Measurements from ENCODE around the gene EVC.

- TF ChIP-seq, protein P1, sequence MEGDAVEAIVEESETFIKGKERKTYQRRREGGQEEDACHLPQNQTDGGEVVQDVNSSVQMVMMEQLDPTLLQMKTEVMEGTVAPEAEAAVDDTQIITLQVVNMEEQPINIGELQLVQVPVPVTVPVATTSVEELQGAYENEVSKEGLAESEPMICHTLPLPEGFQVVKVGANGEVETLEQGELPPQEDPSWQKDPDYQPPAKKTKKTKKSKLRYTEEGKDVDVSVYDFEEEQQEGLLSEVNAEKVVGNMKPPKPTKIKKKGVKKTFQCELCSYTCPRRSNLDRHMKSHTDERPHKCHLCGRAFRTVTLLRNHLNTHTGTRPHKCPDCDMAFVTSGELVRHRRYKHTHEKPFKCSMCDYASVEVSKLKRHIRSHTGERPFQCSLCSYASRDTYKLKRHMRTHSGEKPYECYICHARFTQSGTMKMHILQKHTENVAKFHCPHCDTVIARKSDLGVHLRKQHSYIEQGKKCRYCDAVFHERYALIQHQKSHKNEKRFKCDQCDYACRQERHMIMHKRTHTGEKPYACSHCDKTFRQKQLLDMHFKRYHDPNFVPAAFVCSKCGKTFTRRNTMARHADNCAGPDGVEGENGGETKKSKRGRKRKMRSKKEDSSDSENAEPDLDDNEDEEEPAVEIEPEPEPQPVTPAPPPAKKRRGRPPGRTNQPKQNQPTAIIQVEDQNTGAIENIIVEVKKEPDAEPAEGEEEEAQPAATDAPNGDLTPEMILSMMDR (IDR thresholded peaks at IDR 0.05; ENCODE audit: low read depth, low read length) = no peak
- TF ChIP-seq EZH2phosphoT487 (IDR thresholded peaks at IDR 0.05; ENCODE audit: low read depth) = no peak
Measured at GRCh38 chr4:5696341-5696740, 14.7 kb upstream of the EVC start.

All from OCI-LY3 (cell line).